HCT116 (cell line): ENCODE measurements around the gene SEC11A. TPM values are rescaled to one million over a fixed set of nuclear protein-coding genes. Genes with fewer than 3 reads are reported as not detected.

Experiments
- ATAC-seq: fragments of 200-7000 bp; cut with Tn5 transposase; 2 replicates; pipeline ENCODE4 v1.9.1; 2020; ENCODE audit warnings: mild to moderate bottlenecking, moderate library complexity
- BruUV-seq: library from RNA; stranded (reverse); fragments of 400-500 nt; replicated peaks from 2 replicates; lab custom pipeline; 2021; lab: Mats Ljungman, UMichigan
- CTCF ChIA-PET: fragments of 300-600 bp; sonication (Branson Sonifier 250); formaldehyde crosslinking; loops from one replicate; lab custom pipeline; 2021; ENCODE audit warnings: antibody characterized with exemption; lab: Charles Lee
- POLR2A ChIA-PET: fragments of 300-600, 350-600 bp; sonication (Branson Sonifier 250); formaldehyde crosslinking; loops from one replicate; lab custom pipeline; 2021; ENCODE audit warnings: antibody characterized with exemption; lab: Charles Lee
- RAD21 ChIA-PET, 2 experiments: fragments of 300-600 bp; sonication (Branson Sonifier 250); formaldehyde crosslinking; loops; one replicate each; lab custom pipeline; 2023; ENCODE audit warnings: low total read pairs in 2 of 2; ENCODE audit not compliant: uncharacterized antibody in 2 of 2, unreplicated experiment in 2 of 2, low non-redundant PET in 1 of 2; lab: Charles Lee
- DNase-seq: peaks from one replicate; pipeline ENCODE4 v3.0.0-alpha.2; 2010; ENCODE audit warnings: low read depth, low spot score
- H2AFZ ChIP-seq: fragments of 200-600 bp; shearing (Covaris generic), sonication (generic); 2 replicates; pipeline ENCODE4 v1.6.1; 2017; ENCODE audit warnings: low read depth, mixed run types, mixed read lengths, antibody characterized with exemption, low read length; ENCODE audit not compliant: poor library complexity, severe bottlenecking
- H3K27ac ChIP-seq: 2 replicates; pipeline ENCODE4 v1.5.1; 2012; ENCODE audit warnings: low read depth, low read length
- H3K27me3 ChIP-seq: fragments of 200-600 bp; sonication (generic); 2 replicates; pipeline ENCODE4 v1.6.1; 2016; ENCODE audit warnings: mixed run types, low read length, mixed read lengths; ENCODE audit not compliant: insufficient read depth
- H3K36me3 ChIP-seq, 2 experiments: fragments of 200-500 bp in 1 of 2; fragments of 200-600 bp in 1 of 2; sonication (Bioruptor generic) in 1 of 2; sonication (generic) in 1 of 2; 2 replicates each; pipeline versions ENCODE4 v1.5.1 to v1.6.1; 2014 to 2016; ENCODE audit warnings: low read length in 2 of 2, inconsistent platforms in 1 of 2, mixed read lengths in 1 of 2, mixed run types in 1 of 2; ENCODE audit not compliant: insufficient read depth in 2 of 2, control insufficient read depth in 1 of 2
- H3K4me1 ChIP-seq, 2 experiments: fragments of 200-600 bp in 1 of 2; sonication (generic) in 1 of 2; 2 replicates each; pipeline versions ENCODE4 v1.5.1 to v1.6.1; 2012 to 2017; ENCODE audit warnings: low read length in 2 of 2, inconsistent platforms in 1 of 2, mild to moderate bottlenecking in 1 of 2, mixed read lengths in 1 of 2, mixed run types in 1 of 2, moderate library complexity in 1 of 2; ENCODE audit not compliant: insufficient read depth in 2 of 2, control insufficient read depth in 1 of 2
- H3K4me2 ChIP-seq: fragments of 200-600 bp; sonication (generic); 2 replicates; pipeline ENCODE4 v1.6.1; 2017; ENCODE audit warnings: mixed run types, low read length, mixed read lengths
- H3K4me3 ChIP-seq, 2 experiments: fragments of 200-600 bp in 1 of 2; sonication (generic) in 1 of 2; replicated peaks in 1 of 2; 2 replicates each; pipeline ENCODE4 v1.5.1; 2011 to 2016; ENCODE audit warnings: low read length in 2 of 2, control low read depth in 1 of 2, low read depth in 1 of 2, mild to moderate bottlenecking in 1 of 2, mixed read lengths in 1 of 2, mixed run types in 1 of 2
- H3K79me2 ChIP-seq: fragments of 200-600 bp; sonication (generic); 2 replicates; pipeline ENCODE4 v1.6.1; 2017; ENCODE audit warnings: mild to moderate bottlenecking, mixed run types, low read length, moderate library complexity, mixed read lengths; ENCODE audit not compliant: insufficient read depth
- H3K9ac ChIP-seq: fragments of 200-600 bp; sonication (generic); 2 replicates; pipeline ENCODE4 v1.6.1; 2016; ENCODE audit warnings: low read length, mixed read lengths
- H3K9me2 ChIP-seq: fragments of 200-600 bp; sonication (generic), shearing (Covaris generic); 2 replicates; pipeline ENCODE4 v1.6.1; 2017; ENCODE audit warnings: mixed run types, mild to moderate bottlenecking, moderate library complexity; ENCODE audit not compliant: insufficient read depth
- H3K9me3 ChIP-seq, 2 experiments: fragments of 200-500 bp in 1 of 2; fragments of 200-600 bp in 1 of 2; sonication (Bioruptor generic) in 1 of 2; sonication (generic) in 1 of 2; 2 replicates each; pipeline ENCODE4 v1.6.1; 2014 to 2017; ENCODE audit warnings: low read length in 2 of 2, mixed read lengths in 2 of 2, inconsistent platforms in 1 of 2, low read depth in 1 of 2, mild to moderate bottlenecking in 1 of 2, mixed run types in 1 of 2, moderate library complexity in 1 of 2; ENCODE audit not compliant: control insufficient read depth in 1 of 2, insufficient read depth in 1 of 2
- H4K20me1 ChIP-seq: fragments of 200-600 bp; sonication (generic), shearing (Covaris generic); 2 replicates; pipeline ENCODE4 v1.6.1; 2017; ENCODE audit warnings: mixed run types, mild to moderate bottlenecking, moderate library complexity; ENCODE audit not compliant: insufficient read depth
- ATF3 ChIP-seq: IDR thresholded peaks from 2 replicates; pipeline ENCODE4 v1.6.1; 2012
- CBX3 ChIP-seq: IDR thresholded peaks from 2 replicates; pipeline ENCODE4 v1.6.1; 2012; ENCODE audit warnings: low read depth
- CTCF ChIP-seq, 3 experiments: fragments of 200-600 bp in 1 of 3; sonication (generic) in 1 of 3; IDR thresholded peaks in 2 of 3; conservative IDR thresholded peaks in 1 of 3; 2 replicates each; pipeline ENCODE4 v1.5.1; 2012 to 2017; ENCODE audit warnings: low read depth in 2 of 3, low read length in 2 of 3, antibody characterized with exemption in 1 of 3, borderline replicate concordance in 1 of 3, control low read depth in 1 of 3, mild to moderate bottlenecking in 1 of 3, mixed read lengths in 1 of 3, mixed run types in 1 of 3, moderate library complexity in 1 of 3; ENCODE audit not compliant: insufficient read depth in 1 of 3
- EGR1 ChIP-seq: IDR thresholded peaks from 2 replicates; pipeline ENCODE4 v1.6.1; 2012; ENCODE audit warnings: low read depth
- ELF1 ChIP-seq: IDR thresholded peaks from 2 replicates; pipeline ENCODE4 v1.6.1; 2012; ENCODE audit warnings: low read depth, borderline replicate concordance
- EZH2 ChIP-seq: fragments of 200-600 bp; sonication (generic); IDR thresholded peaks from 2 replicates; pipeline ENCODE4 v1.6.1; 2017; ENCODE audit warnings: antibody characterized with exemption, mixed run types
- EZH2phosphoT487 ChIP-seq: fragments of 200-600 bp; IDR thresholded peaks from 2 replicates; pipeline ENCODE4 v1.6.1; 2018; ENCODE audit warnings: antibody characterized with exemption, borderline replicate concordance
- FOSL1 ChIP-seq: IDR thresholded peaks from 2 replicates; pipeline ENCODE4 v1.6.1; 2012; ENCODE audit warnings: low read depth
- JUND ChIP-seq: IDR thresholded peaks from 2 replicates; pipeline ENCODE4 v1.6.1; 2012
- MAX ChIP-seq: IDR thresholded peaks from 2 replicates; pipeline ENCODE4 v1.6.1; 2012
- POLR2A ChIP-seq: IDR thresholded peaks from 2 replicates; pipeline ENCODE4 v1.7.0; 2011; ENCODE audit warnings: borderline replicate concordance; ENCODE audit not compliant: insufficient read depth, insufficient read length; ENCODE audit errors: extremely low read depth
- POLR2AphosphoS5 ChIP-seq: IDR thresholded peaks from 2 replicates; pipeline ENCODE4 v1.6.1; 2011; ENCODE audit warnings: mild to moderate bottlenecking, low read depth, low read length, moderate library complexity
- RAD21 ChIP-seq: IDR thresholded peaks from 2 replicates; pipeline ENCODE4 v1.6.1; 2012; ENCODE audit warnings: low read depth, mild to moderate bottlenecking
- SP1 ChIP-seq: IDR thresholded peaks from 2 replicates; pipeline ENCODE4 v1.6.1; 2012; ENCODE audit warnings: low read depth
- ZBTB33 ChIP-seq: IDR thresholded peaks from 2 replicates; pipeline ENCODE4 v1.6.1; 2011; ENCODE audit warnings: mild to moderate bottlenecking, low read length, moderate library complexity; ENCODE audit not compliant: insufficient replicate concordance; ENCODE audit errors: extremely low read depth
- ZFX ChIP-seq: fragments of 450-650 bp; IDR thresholded peaks from 2 replicates; pipeline ENCODE4 v1.6.1; 2017
- ZNF274 ChIP-seq: fragments of 200-500 bp; sonication (Bioruptor generic); IDR thresholded peaks from 2 replicates; pipeline ENCODE4 v1.6.1; 2014; ENCODE audit warnings: mild to moderate bottlenecking, low read depth, low read length, inconsistent platforms
- intact Hi-C: fragments of 100-400 bp; cut with micrococcal nuclease; formaldehyde crosslinking; loops from 2 replicates; pipeline ENCODE4 v1.10.0; 2022
- total RNA-seq: library from RNA; stranded (reverse); gene quantifications from one replicate; pipeline ENCODE4 v1.2.1, GENCODE V29; 2021; ENCODE audit not compliant: unreplicated experiment

Gene SEC11A
- total RNA-seq, 1 experiment from 2014 or later = 175 TPM

GRCh38 chr15:84634228-84634837 is 81.6 kb downstream of the SEC11A start:
- TF ChIP-seq SP1 (no peak), FOSL1 (no peak), CBX3 (no peak), ZNF274 (no peak), EGR1 (no peak), ZBTB33 (no peak), POLR2A (no peak), ATF3 (no peak), EZH2 (no peak), JUND (no peak), MAX (no peak), POLR2AphosphoS5 (no peak), ZFX (no peak), EZH2phosphoT487 (no peak), ELF1 (no peak), CTCF (IDR thresholded peaks at IDR 0.05 in 2 of 3, conservative IDR thresholded peaks at IDR 0.05 in 1 of 3; ENCODE audit: borderline replicate concordance in 1 of 3, insufficient read depth in 1 of 3, low read depth in 2 of 3, low read length in 2 of 3) (no peak), RAD21 (no peak)
- H3K9me2 ChIP-seq = no peaks in the 10 kb centered on the region
- ATAC-seq (no peak), DNase-seq (no peak)
- no peaks in the 10 kb centered on the region for H3K27me3 ChIP-seq
- H3K27ac ChIP-seq = peak overlapping the region; percentile 69
- ChIA-PET POLR2A (no interaction called here), CTCF (no interaction called here), RAD21 (no interaction called here)
- BruUV-seq = no TSS peak
- H3K79me2 ChIP-seq = peaks cover 12% of the 10 kb centered on the region; the same call in 1 of the 2 replicates
- 0 out of 4 replicates have a peak, but pooled peaks cover 0 to 6% of the 10 kb centered on the region in 2 experiments for H3K36me3 ChIP-seq
- intact Hi-C loops = loop anchor here (5.0 kb wide), 2 partner anchors 37 to 492 kb away; no protein-coding TSS in a partner anchor
- H3K4me1 ChIP-seq = peaks cover 8 to 29% of the 10 kb centered on the region in 2 experiments; a peak in 3 of 4 replicates
- no peaks in the 10 kb centered on the region for H3K9me3 ChIP-seq
- H3K4me2 ChIP-seq = peak overlapping the region; percentile 85
- H3K4me3 ChIP-seq = peak overlapping the region; percentile 47 to 60
- H2AFZ ChIP-seq = no peak overlapping the region
- no peaks in the 10 kb centered on the region for H4K20me1 ChIP-seq
- H3K9ac ChIP-seq = peak overlapping the region; percentile 57
